HepG2 (cell line): ENCODE measurements around the gene CALU. TPM values are rescaled to one million over a fixed set of nuclear protein-coding genes. Genes with fewer than 3 reads are reported as not detected.

Experiments used
- CBX5 ChIP-seq: sonication (generic); formaldehyde crosslinking; IDR thresholded peaks from 2 replicates; pipeline ENCODE4 v1.4.0; 2020; ENCODE audit warnings: missing genetic modification reagents, borderline replicate concordance
- CTCF ChIP-seq: sonication (generic); formaldehyde crosslinking; IDR thresholded peaks from 2 replicates; pipeline ENCODE4 v1.5.0; 2020; ENCODE audit warnings: mild to moderate bottlenecking, missing genetic modification reagents, moderate library complexity
- ELF3 ChIP-seq: IDR thresholded peaks from 2 replicates; pipeline ENCODE4 v1.6.1; 2016; ENCODE audit warnings: missing genetic modification reagents, missing compliant biosample characterization
- FOXK2 ChIP-seq: fragments of 450-650 bp; IDR thresholded peaks from 2 replicates; pipeline ENCODE4 v1.6.1; 2016
- FUBP1 ChIP-seq: sonication (generic); formaldehyde crosslinking; IDR thresholded peaks from 2 replicates; pipeline ENCODE4 v1.5.1; 2020; ENCODE audit warnings: missing genetic modification reagents, mild to moderate bottlenecking, borderline replicate concordance
- GTF2F1 ChIP-seq: fragments of 150-350 bp; IDR thresholded peaks from 2 replicates; pipeline ENCODE4 v1.6.1; 2014; ENCODE audit warnings: low read length
- MTA1 ChIP-seq: sonication (generic); formaldehyde crosslinking; IDR thresholded peaks from 2 replicates; pipeline ENCODE4 v1.4.0; 2020; ENCODE audit warnings: missing genetic modification reagents, mild to moderate bottlenecking, borderline replicate concordance
- SMC3 ChIP-seq: IDR thresholded peaks from 2 replicates; pipeline ENCODE4 v1.6.1; 2011; ENCODE audit warnings: low read length, improper control_type of control experiment
- USF2 ChIP-seq, 2 experiments: sonication (generic) in 1 of 2; formaldehyde crosslinking in 1 of 2; IDR thresholded peaks; 2 replicates each; pipeline versions ENCODE4 v1.5.1 to v1.6.1; 2011 to 2020; ENCODE audit warnings: borderline replicate concordance in 1 of 2, low read depth in 1 of 2, low read length in 1 of 2, mild to moderate bottlenecking in 1 of 2, missing genetic modification reagents in 1 of 2, moderate library complexity in 1 of 2
- ZIK1 ChIP-seq: sonication (generic); formaldehyde crosslinking; IDR thresholded peaks from 2 replicates; pipeline ENCODE4 v1.5.0; 2020; ENCODE audit warnings: mild to moderate bottlenecking, low read depth, missing genetic modification reagents, borderline replicate concordance
- ZMYM2 ChIP-seq: sonication (generic); formaldehyde crosslinking; IDR thresholded peaks from 2 replicates; pipeline ENCODE4 v1.8.0; 2022; ENCODE audit warnings: mild to moderate bottlenecking, missing genetic modification reagents
- ZNF607 ChIP-seq: sonication (generic); formaldehyde crosslinking; IDR thresholded peaks from 2 replicates; pipeline ENCODE4 v1.5.1; 2020; ENCODE audit warnings: missing genetic modification reagents, mild to moderate bottlenecking, borderline replicate concordance
- ZNF609 ChIP-seq: sonication (generic); formaldehyde crosslinking; IDR thresholded peaks from 2 replicates; pipeline ENCODE4 v1.4.0; 2020; ENCODE audit warnings: mild to moderate bottlenecking, missing genetic modification reagents, borderline replicate concordance
- ZNF652 ChIP-seq: IDR thresholded peaks from 2 replicates; pipeline ENCODE4 v1.6.1; 2016; ENCODE audit warnings: low read depth, borderline replicate concordance
- ZSCAN31 ChIP-seq: sonication (generic); formaldehyde crosslinking; IDR thresholded peaks from 2 replicates; pipeline ENCODE4 v1.5.0; 2020; ENCODE audit warnings: low read depth, mild to moderate bottlenecking, missing genetic modification reagents
- polyA plus RNA-seq, 8 experiments: library from polyadenylated mRNA; depleted of rRNA in 3 of 8; stranded (reverse) in 7 of 8; unstranded in 1 of 8; fragments of >200 nt; fragmentation: Illumina TruSeq in 4 of 8; extraction: Trizol in 4 of 8; gene quantifications; 2 replicates each; pipeline versions ENCODE4 v1.2.1 to v1.2.3, GENCODE V29; 2011 to 2016; ENCODE audit warnings: low read depth in 4 of 8, missing spikeins in 1 of 8, mixed read lengths in 1 of 8; ENCODE audit not compliant: insufficient read depth in 1 of 8
- total RNA-seq, 5 experiments: library from RNA; depleted of rRNA; stranded (reverse); fragments of >200 nt; fragmentation: Illumina TruSeq; extraction: Trizol; gene quantifications; 2 replicates each; pipeline ENCODE4 v1.2.3, GENCODE V29; 2016; ENCODE audit warnings: low read depth in 1 of 5

Gene CALU
- total and polyA plus RNA-seq, 2 of the 13 experiments (the other 11 are each of a cell fraction or from before 2014, with no cell fraction given): 198 to 252 TPM

- TF ChIP-seq ZNF609 (CRISPR knock-in tag) (no peak), ZSCAN31 (CRISPR knock-in tag) (0 out of 2 replicates have a peak, but pooled peaks have one; percentile 60), ZMYM2 (CRISPR knock-in tag) (no peak), ZNF652 (CRISPR knock-in tag) (no peak), GTF2F1 (no peak), MTA1 (no peak), SMC3 (no peak), ZIK1 (CRISPR knock-in tag) (no peak), CTCF (CRISPR knock-in tag) (no peak), ELF3 (CRISPR knock-in tag) (no peak), FOXK2 (no peak), USF2 (IDR thresholded peaks at IDR 0.05; ENCODE audit: low read depth, low read length) (no peak), USF2 (CRISPR knock-in tag; IDR thresholded peaks at IDR 0.05; ENCODE audit: borderline replicate concordance) (no peak), CBX5 (CRISPR knock-in tag) (no peak), FUBP1 (CRISPR knock-in tag) (no peak), ZNF607 (CRISPR knock-in tag) (peak; percentile 11; the same call in 1 of the 2 replicates)
These were observed 550 bp upstream of the CALU start (continued) for GRCh38 chr7:128738570-128739047.
